ENCODE data around the gene OR52E2. TPM values are rescaled to one million over a fixed set of nuclear protein-coding genes. Genes with fewer than 3 reads are reported as not detected.

OR52E2 gene
- total RNA-seq, 2 experiments from 2014 or later: not detected

DNA sequence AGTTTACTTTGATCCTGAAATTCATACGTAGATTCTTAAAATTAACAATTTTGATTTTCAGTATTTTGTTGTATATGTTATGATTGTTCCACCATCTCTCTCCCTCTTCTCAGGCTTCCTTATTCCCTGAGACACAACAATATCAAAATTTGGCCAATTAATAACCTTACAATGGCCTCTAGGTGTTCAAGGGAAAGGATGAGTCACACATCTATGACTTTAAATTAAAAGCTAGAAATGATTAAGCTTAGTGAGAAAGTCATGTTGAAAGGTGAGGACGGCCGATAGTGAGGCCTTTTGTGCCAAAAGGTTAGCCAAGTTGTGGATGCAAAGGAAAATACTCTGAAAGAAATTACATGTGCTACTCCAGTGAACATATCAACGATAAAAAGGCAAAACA, 18.6 kb downstream of the OR52E2 start:
- intact Hi-C loops (cut with micrococcal nuclease; ENCODE audit: unreplicated experiment): no loop called here
- H3K9me3 ChIP-seq (ENCODE audit: low read length): no peaks in the 10 kb centered on the region
- TF ChIP-seq, protein P1, sequence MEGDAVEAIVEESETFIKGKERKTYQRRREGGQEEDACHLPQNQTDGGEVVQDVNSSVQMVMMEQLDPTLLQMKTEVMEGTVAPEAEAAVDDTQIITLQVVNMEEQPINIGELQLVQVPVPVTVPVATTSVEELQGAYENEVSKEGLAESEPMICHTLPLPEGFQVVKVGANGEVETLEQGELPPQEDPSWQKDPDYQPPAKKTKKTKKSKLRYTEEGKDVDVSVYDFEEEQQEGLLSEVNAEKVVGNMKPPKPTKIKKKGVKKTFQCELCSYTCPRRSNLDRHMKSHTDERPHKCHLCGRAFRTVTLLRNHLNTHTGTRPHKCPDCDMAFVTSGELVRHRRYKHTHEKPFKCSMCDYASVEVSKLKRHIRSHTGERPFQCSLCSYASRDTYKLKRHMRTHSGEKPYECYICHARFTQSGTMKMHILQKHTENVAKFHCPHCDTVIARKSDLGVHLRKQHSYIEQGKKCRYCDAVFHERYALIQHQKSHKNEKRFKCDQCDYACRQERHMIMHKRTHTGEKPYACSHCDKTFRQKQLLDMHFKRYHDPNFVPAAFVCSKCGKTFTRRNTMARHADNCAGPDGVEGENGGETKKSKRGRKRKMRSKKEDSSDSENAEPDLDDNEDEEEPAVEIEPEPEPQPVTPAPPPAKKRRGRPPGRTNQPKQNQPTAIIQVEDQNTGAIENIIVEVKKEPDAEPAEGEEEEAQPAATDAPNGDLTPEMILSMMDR (conservative IDR thresholded peaks at IDR 0.05; ENCODE audit: low read length): no peak
- no peak for TF ChIP-seq EZH2phosphoT487 (IDR thresholded peaks at IDR 0.05; ENCODE audit: borderline replicate concordance, low read depth, low read length)
- H3K9me2 ChIP-seq (ENCODE audit: insufficient read depth, low read length): no peaks in the 10 kb centered on the region
- no peak overlapping the region for H3K4me3 ChIP-seq (ENCODE audit: low read depth, low read length, poor library complexity, severe bottlenecking)
- H4K20me1 ChIP-seq (ENCODE audit: insufficient read depth, low read length): no peaks in the 10 kb centered on the region
- H2AFZ ChIP-seq (ENCODE audit: low read length): no peak overlapping the region
- ChIA-PET CTCF (ENCODE audit: unreplicated experiment) (no interaction called here), POLR2A (no interaction called here)
- H3K36me3 ChIP-seq (ENCODE audit: insufficient read depth, low read length): no peaks in the 10 kb centered on the region
- no peaks in the 10 kb centered on the region for H3K79me2 ChIP-seq (ENCODE audit: insufficient read depth, low read depth, low read length)
- H3K4me1 ChIP-seq (ENCODE audit: insufficient read depth, low read length, poor library complexity, severe bottlenecking): no peaks in the 10 kb centered on the region
- H3K27ac ChIP-seq (ENCODE audit: low read depth, low read length, poor library complexity, severe bottlenecking): no peak overlapping the region
- DNase-seq (ENCODE audit: low spot score): no peak
- H3K4me2 ChIP-seq (ENCODE audit: low read length): no peak overlapping the region
- no TSS peak for BruUV-seq (replicated peaks)

DNA sequence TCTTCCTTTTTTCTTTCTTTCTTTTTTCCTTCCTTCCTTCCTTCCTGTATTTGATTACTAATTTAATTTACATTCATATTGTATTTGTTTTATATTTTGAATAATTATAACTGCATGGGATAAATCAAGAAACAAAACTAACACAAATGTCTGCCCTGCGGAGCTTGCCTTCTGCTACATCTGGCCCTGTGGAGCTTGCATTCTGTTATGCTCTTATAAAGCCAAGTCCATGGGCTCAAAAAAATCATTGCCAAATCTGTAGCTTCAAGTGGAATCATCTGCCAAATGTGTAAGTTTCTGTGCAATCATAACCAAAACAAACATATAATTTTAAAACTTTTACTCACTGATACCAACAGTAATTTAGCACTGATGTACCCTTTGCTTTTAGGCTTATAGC, 21.1 kb downstream of the OR52E2 start:
- H3K9me2 ChIP-seq (ENCODE audit: insufficient read depth, low read length): no peaks in the 10 kb centered on the region
- no peak for DNase-seq (ENCODE audit: low spot score)
- no peak overlapping the region for H3K27ac ChIP-seq (ENCODE audit: low read depth, low read length, poor library complexity, severe bottlenecking)
- H3K9me3 ChIP-seq (ENCODE audit: low read length): no peaks in the 10 kb centered on the region
- H3K4me3 ChIP-seq (ENCODE audit: low read depth, low read length, poor library complexity, severe bottlenecking): no peak overlapping the region
- BruUV-seq (replicated peaks): no TSS peak
- H3K4me1 ChIP-seq (ENCODE audit: insufficient read depth, low read length, poor library complexity, severe bottlenecking): no peaks in the 10 kb centered on the region
- ChIA-PET POLR2A (interaction anchor here (0.7 kb wide), 1 partner anchor 1393 kb away, joined by 3 read pairs; no protein-coding TSS in a partner anchor), CTCF (ENCODE audit: unreplicated experiment) (no interaction called here)
- H3K4me2 ChIP-seq (ENCODE audit: low read length): no peak overlapping the region
- H3K79me2 ChIP-seq (ENCODE audit: insufficient read depth, low read depth, low read length): no peaks in the 10 kb centered on the region
- no peak for TF ChIP-seq EZH2phosphoT487 (IDR thresholded peaks at IDR 0.05; ENCODE audit: borderline replicate concordance, low read depth, low read length)
- TF ChIP-seq, protein P1 (conservative IDR thresholded peaks at IDR 0.05; ENCODE audit: low read length): no peak
- no peak overlapping the region for H2AFZ ChIP-seq (ENCODE audit: low read length)
- no peaks in the 10 kb centered on the region for H4K20me1 ChIP-seq (ENCODE audit: insufficient read depth, low read length)
- intact Hi-C loops (cut with micrococcal nuclease; ENCODE audit: unreplicated experiment): no loop called here
- H3K36me3 ChIP-seq (ENCODE audit: insufficient read depth, low read length): no peaks in the 10 kb centered on the region

DNA sequence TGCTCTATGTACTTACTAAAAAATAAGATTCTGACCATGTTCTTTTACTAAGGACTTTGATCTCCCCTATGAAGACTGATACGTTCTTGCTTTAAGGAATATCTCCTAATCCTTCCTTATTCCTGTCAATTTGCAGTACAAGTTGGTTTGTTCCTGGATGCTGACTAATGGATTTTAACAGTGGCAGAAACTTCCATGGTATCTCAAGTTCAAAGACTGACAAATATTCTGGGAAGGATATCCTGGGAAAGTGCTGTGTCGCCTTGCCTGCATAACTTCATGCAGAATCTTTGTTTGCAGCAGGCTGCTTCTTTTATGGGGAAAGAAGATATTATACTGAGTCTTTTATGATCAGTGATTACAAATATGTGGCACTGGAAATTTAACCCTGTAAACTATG, 21.5 kb downstream of the OR52E2 start:
- no TSS peak for BruUV-seq (replicated peaks)
- no peaks in the 10 kb centered on the region for H4K20me1 ChIP-seq (ENCODE audit: insufficient read depth, low read length)
- intact Hi-C loops (cut with micrococcal nuclease; ENCODE audit: unreplicated experiment): no loop called here
- H3K79me2 ChIP-seq (ENCODE audit: insufficient read depth, low read depth, low read length): no peaks in the 10 kb centered on the region
- DNase-seq (ENCODE audit: low spot score): no peak
- ChIA-PET CTCF (ENCODE audit: unreplicated experiment) (no interaction called here), POLR2A (interaction anchor here (0.7 kb wide), 1 partner anchor 1393 kb away, joined by 3 read pairs; no protein-coding TSS in a partner anchor)
- H3K9me3 ChIP-seq (ENCODE audit: low read length): no peaks in the 10 kb centered on the region
- H3K4me2 ChIP-seq (ENCODE audit: low read length): no peak overlapping the region
- no peak overlapping the region for H3K27ac ChIP-seq (ENCODE audit: low read depth, low read length, poor library complexity, severe bottlenecking)
- no peak overlapping the region for H2AFZ ChIP-seq (ENCODE audit: low read length)
- no peaks in the 10 kb centered on the region for H3K36me3 ChIP-seq (ENCODE audit: insufficient read depth, low read length)
- H3K4me1 ChIP-seq (ENCODE audit: insufficient read depth, low read length, poor library complexity, severe bottlenecking): no peaks in the 10 kb centered on the region
- H3K4me3 ChIP-seq (ENCODE audit: low read depth, low read length, poor library complexity, severe bottlenecking): no peak overlapping the region
- no peaks in the 10 kb centered on the region for H3K9me2 ChIP-seq (ENCODE audit: insufficient read depth, low read length)
- no peak for TF ChIP-seq EZH2phosphoT487 (IDR thresholded peaks at IDR 0.05; ENCODE audit: borderline replicate concordance, low read depth, low read length)
- TF ChIP-seq, protein P1 (conservative IDR thresholded peaks at IDR 0.05; ENCODE audit: low read length): no peak
